Measurements from ENCODE around the gene ADGRL1.
"Not testable (repeated sequence)": the region's sequence is repeated elsewhere in the genome, so short reads cannot be mapped to it uniquely, and the experiment has no call there.

ADGRL1 gene

DNA sequence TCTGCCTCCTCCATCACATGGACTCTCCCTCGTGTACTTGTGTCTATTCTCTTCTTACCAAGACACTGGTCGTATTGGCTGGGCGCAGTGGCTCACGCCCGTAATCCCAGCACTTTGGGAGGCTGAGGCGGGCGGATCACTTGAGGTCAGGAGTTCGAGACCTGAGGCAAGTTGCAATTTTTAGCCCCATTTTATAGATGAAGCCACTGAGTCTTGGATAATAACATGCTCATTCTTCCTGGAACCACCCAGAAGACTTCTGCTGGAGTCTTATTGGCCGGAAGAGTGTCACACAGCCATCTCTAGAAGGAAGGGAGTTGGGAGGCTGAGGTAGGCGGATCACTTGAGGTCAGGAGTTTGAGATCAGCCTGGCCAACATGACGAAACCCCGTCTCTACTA lies 37.7 kb upstream of the ADGRL1 start:
- DNase-seq (ENCODE audit: extremely low spot score); POLR2A ChIA-PET; CTCF ChIA-PET: not testable (repeated sequence)

DNA sequence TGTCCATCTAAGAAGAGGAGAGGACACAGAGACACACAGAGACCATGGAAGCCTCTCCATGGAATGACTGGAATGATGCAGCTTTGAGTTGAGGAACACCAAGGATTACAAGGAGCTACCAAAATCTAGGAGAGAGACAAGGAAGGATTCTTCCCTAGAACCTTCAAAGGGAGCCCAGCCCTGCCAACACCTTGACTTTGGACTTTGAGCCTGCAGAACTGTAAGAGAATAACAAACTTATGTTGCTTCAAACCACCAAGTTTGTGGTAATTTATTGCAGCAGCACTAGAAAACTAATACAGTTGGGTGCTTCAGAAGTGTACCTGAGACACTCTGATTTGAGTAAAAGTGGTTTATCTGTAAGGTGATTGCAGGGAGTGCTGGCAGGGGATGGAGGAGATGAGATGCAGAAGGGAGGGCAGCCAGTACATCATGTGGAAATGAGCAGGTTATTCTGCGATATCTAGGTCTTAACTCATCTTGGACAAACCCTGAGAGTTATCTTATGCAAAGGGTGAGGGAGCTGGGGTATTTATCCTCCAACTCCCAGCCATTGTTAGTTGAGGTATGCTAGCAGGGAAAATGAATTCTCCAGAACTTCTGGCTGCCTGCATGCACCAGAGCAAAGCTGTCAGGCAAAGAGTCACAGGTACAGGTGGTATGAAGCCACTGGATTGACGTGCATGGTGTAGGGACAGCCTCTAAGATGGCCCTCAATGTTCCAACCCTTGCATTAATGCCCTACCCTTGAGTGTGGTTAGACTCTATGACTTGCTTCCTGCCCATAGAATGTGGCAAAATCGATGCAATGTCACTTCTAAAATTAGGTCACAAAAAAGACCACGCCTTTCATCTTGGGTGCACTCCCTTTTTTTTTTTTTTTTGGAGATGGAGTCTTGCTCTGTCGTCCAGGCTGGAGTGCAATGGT lies 31.3 kb upstream of the ADGRL1 start:
- TF ChIP-seq TARDBP (IDR thresholded peaks at IDR 0.05) (no peak), FOXA1 (IDR thresholded peaks at IDR 0.05) (no peak), ARNT (IDR thresholded peaks at IDR 0.05) (no peak), FOXM1 (IDR thresholded peaks at IDR 0.05; ENCODE audit: borderline replicate concordance) (no peak)
- POLR2A ChIA-PET, result no interaction called here
- CTCF ChIA-PET, result no interaction called here
- no peak for DNase-seq (ENCODE audit: extremely low spot score)

DNA sequence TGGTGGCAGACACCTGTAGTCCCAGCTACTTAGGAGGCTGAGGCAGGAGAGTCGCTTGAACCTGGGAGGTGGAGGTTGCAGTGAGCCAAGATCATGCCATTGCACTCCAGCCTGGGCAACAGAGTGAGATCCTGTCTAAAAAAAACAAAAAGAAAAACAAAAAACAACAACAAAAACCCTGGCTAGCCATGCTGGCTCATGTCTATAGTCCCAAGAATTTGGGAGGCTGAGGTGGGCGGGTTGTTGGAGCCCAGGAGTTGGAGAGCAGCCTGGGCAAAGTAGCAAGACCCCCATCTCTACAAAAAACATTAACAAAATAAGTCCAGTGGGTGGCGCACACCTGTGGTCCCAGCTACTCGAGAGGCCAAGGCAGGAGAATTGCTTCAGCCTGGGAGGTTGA lies 27.0 kb upstream of the ADGRL1 start:
- DNase-seq (ENCODE audit: extremely low spot score); CTCF ChIA-PET: not testable (repeated sequence)

DNA sequence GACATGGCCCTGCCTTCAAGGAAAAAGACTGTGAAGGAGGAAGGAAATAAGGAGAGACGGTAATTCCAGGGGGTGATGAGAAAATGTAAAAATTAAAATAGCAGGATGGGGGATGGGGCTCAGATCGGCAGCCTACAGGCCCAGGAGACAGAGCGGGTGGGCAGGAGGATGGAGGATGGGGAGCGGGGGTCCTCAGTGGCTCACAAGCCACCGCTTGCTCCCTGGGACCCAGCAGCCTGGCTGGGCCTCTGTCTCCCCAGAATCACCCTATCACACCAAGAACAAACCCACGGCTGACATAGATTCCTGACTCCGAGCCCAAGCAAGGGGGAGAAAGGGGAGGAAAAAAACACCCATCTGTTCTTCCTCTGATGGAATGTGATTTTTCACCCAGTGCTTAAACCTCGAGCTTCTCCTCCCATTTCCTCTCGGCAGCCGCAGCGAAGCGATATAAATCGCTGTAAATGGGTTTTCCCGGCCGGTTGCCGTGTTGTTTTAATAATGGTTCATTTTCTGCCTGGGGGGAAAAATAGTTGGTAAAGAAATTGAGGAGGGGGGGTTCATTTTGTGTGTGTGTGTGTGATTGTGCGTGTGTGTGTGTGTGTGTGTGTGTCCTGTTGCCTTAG lies 22.6 kb upstream of the ADGRL1 start:
- CTCF ChIA-PET; POLR2A ChIA-PET; DNase-seq (ENCODE audit: extremely low spot score): not testable (repeated sequence)

More for the DNA sequence above, 27.0 kb upstream of the ADGRL1 start:
- POLR2A ChIA-PET, result not testable (repeated sequence)

DNA sequence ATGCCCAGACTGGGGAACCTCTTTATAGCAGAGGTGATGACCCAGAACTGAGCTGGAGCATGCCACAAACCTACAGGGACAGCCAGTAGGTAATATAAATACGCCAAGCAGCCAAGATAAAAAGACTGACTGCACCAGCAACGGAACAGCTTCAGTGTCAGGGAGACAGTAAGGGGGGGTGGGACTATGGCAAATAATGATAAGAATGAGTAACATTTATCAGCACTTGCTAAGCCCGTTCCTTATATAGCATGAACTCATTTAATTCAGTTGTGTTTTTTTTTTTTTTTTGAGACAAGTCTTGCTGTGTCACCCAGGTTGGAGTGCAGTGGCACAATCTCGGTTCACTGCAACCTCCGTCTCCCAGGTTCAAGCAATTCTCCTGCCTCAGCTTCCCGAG lies 20.5 kb upstream of the ADGRL1 start:
- DNase-seq (ENCODE audit: extremely low spot score); POLR2A ChIA-PET: not testable (repeated sequence)
- CTCF ChIA-PET, result interaction anchor here (0.7 kb wide), 1 partner anchor 25 kb away, joined by 3 read pairs; no protein-coding TSS in a partner anchor

DNA sequence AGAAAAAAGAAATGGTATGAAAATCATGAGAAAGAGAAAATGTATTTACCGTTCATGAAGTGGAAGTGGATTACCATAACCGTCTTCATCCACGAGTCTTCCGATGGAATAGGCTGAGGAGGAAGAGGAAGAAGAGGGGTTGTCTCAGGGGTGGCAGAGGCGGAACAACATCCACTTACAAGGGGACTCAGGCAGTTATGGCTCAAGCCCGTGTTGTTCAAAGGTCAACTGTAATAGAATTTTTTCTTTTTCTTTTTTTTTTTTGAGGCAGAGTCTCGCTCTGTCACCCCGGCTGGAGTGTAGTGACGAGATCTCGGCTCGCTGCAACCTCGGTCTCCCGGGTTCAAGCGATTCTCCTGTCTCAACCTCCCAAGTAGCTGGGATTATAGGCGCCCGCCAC lies 16.9 kb upstream of the ADGRL1 start:
- ChIA-PET POLR2A (no interaction called here), CTCF (interaction anchor here (0.6 kb wide), 1 partner anchor 15 kb away, joined by 3 read pairs; no protein-coding TSS in a partner anchor)
- no peak for TF ChIP-seq FOXA1 (IDR thresholded peaks at IDR 0.05)
- no peak for TF ChIP-seq ARNT (IDR thresholded peaks at IDR 0.05)
- no peak for TF ChIP-seq SP1 (IDR thresholded peaks at IDR 0.05)
- TF ChIP-seq TARDBP (IDR thresholded peaks at IDR 0.05), result no peak
- TF ChIP-seq BHLHE40 (IDR thresholded peaks at IDR 0.05; ENCODE audit: borderline replicate concordance), result no peak
- no peak for TF ChIP-seq ELF4 (IDR thresholded peaks at IDR 0.05)
- TF ChIP-seq CTBP1 (IDR thresholded peaks at IDR 0.05; ENCODE audit: borderline replicate concordance), result no peak
- no peak for TF ChIP-seq L3MBTL2 (conservative IDR thresholded peaks at IDR 0.05)
- TF ChIP-seq ZNF384 (IDR thresholded peaks at IDR 0.05), result no peak
- no peak for TF ChIP-seq FOXM1 (IDR thresholded peaks at IDR 0.05; ENCODE audit: borderline replicate concordance)
- no peak for TF ChIP-seq FOXK2 (IDR thresholded peaks at IDR 0.05)
- no peak for TF ChIP-seq LEF1 (IDR thresholded peaks at IDR 0.05; ENCODE audit: borderline replicate concordance)
- TF ChIP-seq, protein P1, sequence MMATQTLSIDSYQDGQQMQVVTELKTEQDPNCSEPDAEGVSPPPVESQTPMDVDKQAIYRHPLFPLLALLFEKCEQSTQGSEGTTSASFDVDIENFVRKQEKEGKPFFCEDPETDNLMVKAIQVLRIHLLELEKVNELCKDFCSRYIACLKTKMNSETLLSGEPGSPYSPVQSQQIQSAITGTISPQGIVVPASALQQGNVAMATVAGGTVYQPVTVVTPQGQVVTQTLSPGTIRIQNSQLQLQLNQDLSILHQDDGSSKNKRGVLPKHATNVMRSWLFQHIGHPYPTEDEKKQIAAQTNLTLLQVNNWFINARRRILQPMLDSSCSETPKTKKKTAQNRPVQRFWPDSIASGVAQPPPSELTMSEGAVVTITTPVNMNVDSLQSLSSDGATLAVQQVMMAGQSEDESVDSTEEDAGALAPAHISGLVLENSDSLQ (IDR thresholded peaks at IDR 0.05), result no peak
- no peak for TF ChIP-seq NFRKB (IDR thresholded peaks at IDR 0.05)
- DNase-seq (ENCODE audit: extremely low spot score), result no peak

DNA sequence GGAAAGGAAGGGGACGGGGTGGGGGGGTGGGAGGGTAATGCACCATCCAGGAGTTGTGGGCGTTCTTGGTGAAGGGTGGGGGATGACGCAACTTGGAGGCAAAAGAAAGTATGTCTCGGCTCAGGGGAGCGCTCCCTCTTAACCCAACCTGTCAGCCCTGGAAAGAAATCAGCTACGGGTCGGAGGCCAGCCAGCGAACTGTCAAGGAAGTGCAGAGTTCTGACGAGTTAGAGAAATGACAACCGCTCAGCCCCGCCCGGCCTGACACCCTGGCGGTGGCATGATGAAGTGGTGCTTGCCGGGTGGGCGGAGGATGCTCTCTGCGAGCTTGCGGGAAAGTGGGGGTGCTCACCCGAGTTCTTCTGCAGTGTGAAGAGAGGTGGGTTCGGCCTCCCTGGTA lies 15.4 kb upstream of the ADGRL1 start:
- CTCF ChIA-PET; DNase-seq (ENCODE audit: extremely low spot score); POLR2A ChIA-PET: not testable (repeated sequence)

DNA sequence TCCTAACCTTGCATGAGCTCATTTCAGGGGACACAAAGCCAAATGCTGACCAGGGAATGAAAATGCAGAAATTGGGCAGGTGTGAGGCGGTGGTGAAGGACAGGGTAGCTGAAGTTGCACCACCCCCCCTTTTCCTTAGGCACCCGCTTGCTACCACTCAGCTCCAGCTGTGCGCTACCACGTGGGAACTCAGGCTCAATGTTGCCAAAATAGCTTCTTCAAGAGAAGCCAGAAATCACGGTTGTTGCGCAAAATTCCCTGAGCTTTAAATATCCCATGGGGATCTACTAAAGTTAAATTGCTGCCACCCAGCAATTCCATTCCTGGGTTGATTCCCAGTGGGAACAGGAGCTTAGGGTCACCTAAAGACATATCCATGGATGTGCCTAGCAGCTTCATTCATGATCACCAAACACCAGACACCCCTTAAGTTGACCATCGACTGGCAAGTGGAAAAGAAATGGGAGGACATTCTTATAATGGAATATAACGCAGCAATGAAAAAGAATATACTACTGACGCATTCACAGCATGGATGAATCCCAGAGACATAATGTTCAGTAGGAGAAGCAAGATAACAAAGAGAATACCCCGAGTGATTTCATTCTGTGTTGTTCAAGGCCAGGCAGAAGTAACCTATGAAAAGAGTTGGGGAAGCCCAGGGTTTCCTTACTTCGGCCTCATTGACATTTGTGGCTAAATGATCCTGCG lies 12.8 kb upstream of the ADGRL1 start:
- TF ChIP-seq HDGF (IDR thresholded peaks at IDR 0.05; ENCODE audit: borderline replicate concordance) (no peak), TARDBP (IDR thresholded peaks at IDR 0.05) (no peak), FOXK2 (IDR thresholded peaks at IDR 0.05) (no peak), BHLHE40 (IDR thresholded peaks at IDR 0.05; ENCODE audit: borderline replicate concordance) (no peak), ELF4 (IDR thresholded peaks at IDR 0.05) (no peak), SP1 (IDR thresholded peaks at IDR 0.05) (no peak)
- DNase-seq (ENCODE audit: extremely low spot score), result no peak
- POLR2A ChIA-PET, result no interaction called here
- CTCF ChIA-PET, result no interaction called here

DNA sequence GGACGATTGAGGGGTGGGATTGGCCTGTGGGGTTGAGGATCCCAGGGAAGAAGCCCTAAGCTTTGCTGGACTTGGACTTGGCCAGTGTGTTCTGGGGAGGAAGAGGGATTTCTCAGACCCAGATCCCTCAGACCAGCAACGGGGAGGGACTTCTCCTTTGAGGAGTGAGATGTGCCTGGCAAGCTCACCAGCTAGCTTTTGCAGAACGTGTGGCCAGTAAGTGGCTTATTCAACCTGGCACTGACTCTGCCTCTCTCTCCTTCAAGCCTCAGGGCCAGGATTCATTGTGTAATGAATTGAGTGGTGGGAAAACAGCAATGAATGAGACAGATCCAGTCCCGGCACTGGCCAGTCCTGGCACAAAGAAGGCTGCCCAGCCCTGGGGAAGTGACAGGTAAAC lies 11.9 kb upstream of the ADGRL1 start:
- DNase-seq (ENCODE audit: extremely low spot score); POLR2A ChIA-PET; CTCF ChIA-PET: not testable (repeated sequence)

All from HEK293T (cell line).